Measurements from ENCODE around the gene TEX48. TPM values are rescaled to one million over a fixed set of nuclear protein-coding genes. Genes with fewer than 3 reads are reported as not detected.
A peak's percentile ranks its signal among the peaks of the same experiment; 100 is the strongest.

The TEX48 gene
- total RNA-seq, 4 donors from 2014 or later, result not detected

DNA sequence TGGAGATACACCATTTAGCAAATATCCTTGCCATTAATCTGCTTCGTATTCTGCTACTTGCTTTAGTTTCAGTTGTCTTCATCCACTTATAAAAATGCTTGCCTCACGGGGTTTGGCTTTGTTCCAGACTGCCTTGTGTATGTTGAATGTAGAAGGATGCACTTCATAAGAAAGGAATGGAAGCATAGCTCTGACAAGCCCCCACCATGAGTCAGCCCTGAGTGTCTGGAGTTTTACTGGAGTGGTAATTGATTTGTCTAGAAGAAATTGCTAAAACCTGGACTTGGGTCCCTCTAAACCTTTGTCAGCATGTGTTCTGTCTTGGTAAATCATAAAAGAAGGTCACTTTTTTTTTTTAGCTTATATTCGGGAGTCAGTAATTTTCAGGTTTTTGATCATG lies 4.6 kb downstream of the TEX48 start:
- DNase-seq, result peak in 1 of 2 donors; percentile 50
- H3K4me3 ChIP-seq, result no peak overlapping the region
- no peaks in the 10 kb centered on the region for H3K36me3 ChIP-seq
- no peak overlapping the region for H3K27ac ChIP-seq
- TF ChIP-seq CTCF (IDR thresholded peaks at IDR 0.05) (no peak), POLR2A (IDR thresholded peaks at IDR 0.05) (no peak)
- no peaks in the 10 kb centered on the region for H3K4me1 ChIP-seq
- intact Hi-C loops (cut with DNase I; ENCODE audit: low total_unique reads), result no loop called here
- no peaks in the 10 kb centered on the region for H3K27me3 ChIP-seq
- no peaks in the 10 kb centered on the region for H3K9me3 ChIP-seq

DNA sequence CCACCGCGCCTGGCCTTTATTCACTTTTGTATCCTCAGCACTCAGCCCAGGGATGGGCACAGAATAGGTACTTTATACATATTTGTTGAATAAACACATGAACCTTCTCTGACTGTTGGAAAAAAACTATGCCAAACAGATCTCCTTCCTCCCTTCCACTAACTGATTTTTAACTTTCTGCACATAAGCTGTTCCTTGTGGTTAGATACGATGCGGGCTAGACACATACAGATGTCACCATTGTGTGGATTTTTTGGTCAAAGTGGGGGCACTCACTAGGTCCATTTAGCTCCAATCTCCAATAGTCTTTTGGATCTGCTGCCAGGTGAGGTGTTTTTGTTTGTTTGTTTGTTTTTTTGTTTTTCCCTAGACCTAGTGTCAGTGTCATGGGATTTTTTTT lies 5.1 kb downstream of the TEX48 start:
- Histone ChIP-seq H3K4me3 (no peak overlapping the region), H3K27me3 (no peaks in the 10 kb centered on the region), H3K27ac (no peak overlapping the region), H3K4me1 (no peaks in the 10 kb centered on the region), H3K36me3 (no peaks in the 10 kb centered on the region), H3K9me3 (no peaks in the 10 kb centered on the region)
- intact Hi-C loops (cut with DNase I; ENCODE audit: low total_unique reads), result no loop called here
- no peak for DNase-seq
- TF ChIP-seq POLR2A (IDR thresholded peaks at IDR 0.05), result no peak
- TF ChIP-seq CTCF (IDR thresholded peaks at IDR 0.05), result no peak

DNA sequence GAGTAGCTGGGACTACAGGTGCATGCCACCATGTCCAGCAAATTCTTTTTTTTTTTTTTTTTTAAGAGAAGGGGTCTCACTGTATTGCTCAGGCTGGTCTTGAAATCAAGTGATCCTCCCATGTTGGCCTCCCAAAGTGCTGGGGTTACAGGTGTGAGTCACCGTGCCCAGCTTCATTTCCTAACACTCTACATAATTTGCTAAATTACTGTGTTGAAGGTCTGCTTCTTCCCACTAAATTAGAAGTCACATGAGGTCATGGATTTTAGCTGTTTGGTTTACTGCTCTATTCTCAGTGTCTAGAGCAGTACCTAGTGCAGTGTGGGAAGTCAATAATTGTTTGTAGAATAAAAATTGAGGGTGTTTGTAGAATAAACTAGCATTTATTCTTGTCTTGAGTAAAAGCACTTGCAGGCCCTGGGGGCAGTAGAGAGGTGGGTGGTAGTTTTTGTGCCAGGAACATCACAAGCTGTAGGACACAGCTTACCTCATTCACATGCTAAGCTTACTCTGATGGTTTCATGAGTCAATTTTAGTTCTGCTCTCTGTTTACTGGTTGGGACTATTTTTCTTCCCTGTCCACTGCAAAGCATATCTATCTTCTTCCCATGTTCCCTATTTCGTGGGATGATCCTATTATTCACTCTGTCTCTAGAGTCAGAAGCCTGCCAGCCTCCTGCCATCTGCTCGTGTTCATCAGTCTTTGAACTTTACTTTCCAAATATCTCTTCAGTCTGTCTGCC lies 7.0 kb downstream of the TEX48 start:
- no peaks in the 10 kb centered on the region for H3K9me3 ChIP-seq
- DNase-seq, result no peak
- H3K27me3 ChIP-seq, result no peaks in the 10 kb centered on the region
- intact Hi-C loops (cut with DNase I; ENCODE audit: low total_unique reads), result no loop called here
- H3K27ac ChIP-seq, result no peak overlapping the region
- no peak overlapping the region for H3K4me3 ChIP-seq
- no peaks in the 10 kb centered on the region for H3K36me3 ChIP-seq
- TF ChIP-seq POLR2A (IDR thresholded peaks at IDR 0.05) (no peak), CTCF (IDR thresholded peaks at IDR 0.05) (no peak)
- H3K4me1 ChIP-seq, result no peaks in the 10 kb centered on the region

DNA sequence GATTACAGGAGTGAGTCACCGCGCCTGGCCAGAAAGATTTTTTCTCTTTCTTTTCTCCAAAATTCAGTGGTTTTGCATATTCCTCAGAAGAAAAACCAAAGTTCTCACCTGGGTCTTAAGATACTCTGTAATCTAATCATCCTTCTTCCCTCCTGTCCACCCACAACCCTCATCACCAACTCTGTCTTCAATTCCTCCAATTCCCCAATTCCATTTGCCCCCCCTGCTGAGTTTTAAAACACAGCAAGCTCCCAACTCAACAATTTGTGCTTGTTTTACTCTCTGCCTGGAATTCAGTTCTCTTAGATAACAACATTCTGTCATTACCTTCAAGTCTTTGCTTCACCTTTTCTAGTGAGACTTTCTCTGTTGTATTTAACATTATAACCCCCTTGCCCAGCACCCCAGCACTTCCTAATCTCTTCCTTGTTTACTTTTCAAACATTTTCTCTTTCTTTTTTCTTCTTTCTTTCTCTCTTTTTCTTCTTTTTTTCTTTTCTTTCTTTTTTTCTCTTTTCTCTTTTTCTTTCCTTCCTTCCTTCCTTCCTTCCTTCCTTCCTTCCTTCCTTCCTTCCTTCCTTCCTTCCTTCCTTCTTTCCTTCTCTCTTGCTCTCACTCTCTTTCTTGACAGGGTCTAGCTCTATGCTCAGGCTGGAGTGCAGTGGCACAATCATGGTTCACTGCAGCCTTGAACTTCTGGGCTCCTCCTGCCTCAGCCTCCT lies 7.8 kb downstream of the TEX48 start:
- H3K27me3 ChIP-seq, result no peaks in the 10 kb centered on the region
- no peaks in the 10 kb centered on the region for H3K9me3 ChIP-seq
- no peak for DNase-seq
- no peaks in the 10 kb centered on the region for H3K36me3 ChIP-seq
- no peaks in the 10 kb centered on the region for H3K4me1 ChIP-seq
- TF ChIP-seq CTCF (IDR thresholded peaks at IDR 0.05) (no peak), POLR2A (IDR thresholded peaks at IDR 0.05) (no peak)
- no peak overlapping the region for H3K4me3 ChIP-seq
- no peak overlapping the region for H3K27ac ChIP-seq
- intact Hi-C loops (cut with DNase I; ENCODE audit: low total_unique reads), result no loop called here

GRCh38 chr9:114671605-114672004 lies 10.4 kb downstream of the TEX48 start:
- Histone ChIP-seq H3K4me1 (no peaks in the 10 kb centered on the region), H3K36me3 (no peaks in the 10 kb centered on the region), H3K9me3 (no peaks in the 10 kb centered on the region), H3K4me3 (no peak overlapping the region), H3K27me3 (no peaks in the 10 kb centered on the region), H3K27ac (no peak overlapping the region)
- no peak for DNase-seq
- TF ChIP-seq POLR2A (IDR thresholded peaks at IDR 0.05) (no peak), CTCF (IDR thresholded peaks at IDR 0.05) (no peak)
- intact Hi-C loops (cut with DNase I; ENCODE audit: low total_unique reads), result no loop called here

Measured in uterus (tissue), 4 donors.